ENCODE measurements around the gene LMO7.

The LMO7 gene

GRCh38 chr13:75736173-75736572 is 100.0 kb downstream of the LMO7 start:
- no peak for TF ChIP-seq CTCF (IDR thresholded peaks at IDR 0.05)

GRCh38 chr13:75738841-75739240 is 102.7 kb downstream of the LMO7 start:
- no peak for TF ChIP-seq CTCF (IDR thresholded peaks at IDR 0.05)

GRCh38 chr13:75739244-75739868 is 103.2 kb downstream of the LMO7 start:
- no peak for TF ChIP-seq CTCF (IDR thresholded peaks at IDR 0.05)

GRCh38 chr13:75740031-75740430 is 103.9 kb downstream of the LMO7 start:
- no peak for TF ChIP-seq CTCF (IDR thresholded peaks at IDR 0.05)

- TF ChIP-seq CTCF (IDR thresholded peaks at IDR 0.05), result no peak
Observed at GRCh38 chr13:75744127-75744526, 108.0 kb downstream of the LMO7 start.

GRCh38 chr13:75745387-75745786 is 109.3 kb downstream of the LMO7 start:
- no peak for TF ChIP-seq CTCF (IDR thresholded peaks at IDR 0.05)

- TF ChIP-seq CTCF (IDR thresholded peaks at IDR 0.05), result no peak
Observed at GRCh38 chr13:75748874-75749273, 112.7 kb downstream of the LMO7 start.

- TF ChIP-seq CTCF (IDR thresholded peaks at IDR 0.05), result no peak
Observed at GRCh38 chr13:75749407-75749806, 113.3 kb downstream of the LMO7 start.
